ENCODE results near the gene LFNG. TPM values are rescaled to one million over a fixed set of nuclear protein-coding genes. Genes with fewer than 3 reads are reported as not detected.

Gene LFNG
- total RNA-seq, 1 experiment from 2014 or later, result 4.5 TPM

DNA sequence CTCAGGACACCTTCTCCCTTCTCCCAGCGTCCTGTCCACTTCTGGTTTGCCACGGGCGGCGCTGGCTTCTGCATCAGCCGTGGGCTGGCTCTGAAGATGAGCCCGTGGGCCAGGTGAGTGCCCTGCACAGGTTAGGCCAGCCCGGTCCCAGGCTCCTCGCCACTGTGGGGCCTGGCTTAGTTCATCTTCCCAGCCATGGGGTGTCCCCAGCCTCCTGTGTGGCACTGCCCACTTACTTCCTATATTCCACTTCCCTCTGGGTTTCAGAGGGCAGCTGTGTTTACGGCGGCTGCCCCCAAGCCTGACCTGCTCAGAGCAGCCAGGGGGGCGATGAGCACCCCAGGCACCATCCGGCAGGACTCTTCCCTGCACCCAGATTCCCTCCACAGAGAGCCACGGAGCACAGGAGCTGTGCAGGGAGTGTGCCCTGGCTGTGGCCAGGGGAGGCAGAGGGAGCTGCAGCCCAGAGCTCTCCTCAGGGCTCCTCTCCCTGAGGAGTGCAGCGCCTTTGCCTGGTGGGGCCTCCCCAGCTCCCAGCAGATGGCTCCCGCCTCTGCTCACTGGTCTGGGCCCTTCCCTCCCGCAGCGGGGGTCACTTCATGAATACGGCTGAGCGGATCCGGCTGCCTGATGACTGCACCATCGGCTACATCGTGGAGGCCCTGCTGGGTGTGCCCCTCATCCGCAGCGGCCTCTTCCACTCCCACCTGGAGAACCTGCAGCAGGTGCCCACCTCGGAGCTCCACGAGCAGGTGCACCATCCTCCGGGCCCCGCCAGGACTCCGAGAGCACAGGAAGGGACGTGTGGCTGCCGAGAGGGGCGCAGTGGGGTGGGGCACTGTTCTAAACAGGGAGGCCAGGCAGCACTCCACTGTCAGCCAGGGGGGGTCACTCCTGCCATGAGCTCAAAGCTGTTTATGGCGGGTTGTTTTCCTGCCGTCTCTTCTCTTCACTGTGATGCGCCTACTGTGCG is 6.4 kb downstream of the LFNG start:
- H3K4me1 Mint-ChIP-seq (ENCODE audit: low read depth, unreplicated experiment), result peaks cover 25% of the 10 kb centered on the region
- intact Hi-C loops (cut with micrococcal nuclease; ENCODE audit: unreplicated experiment), result no loop called here
- H3K4me3 Mint-ChIP-seq (ENCODE audit: unreplicated experiment), result no peak overlapping the region
- no TSS peak for BruUV-seq (replicated peaks)
- Histone ChIP-seq H3K4me1 (peaks cover 85% of the 10 kb centered on the region), H3K9me3 (no peaks in the 10 kb centered on the region), H3K36me3 (ENCODE audit: control insufficient read depth, insufficient read depth, low read length) (no peaks in the 10 kb centered on the region), H3K27me3 (replicated peaks; ENCODE audit: control insufficient read depth, insufficient read depth, low read length) (no peaks in the 10 kb centered on the region), H3K4me3 (ENCODE audit: low read depth, low read length) (no peak overlapping the region)
- H3K9me3 Mint-ChIP-seq (ENCODE audit: unreplicated experiment), result no peaks in the 10 kb centered on the region
- no peaks in the 10 kb centered on the region for H3K36me3 Mint-ChIP-seq (ENCODE audit: insufficient read depth, unreplicated experiment)
- no peak for DNase-seq
- ChIA-PET CTCF (interaction anchor here (0.6 to 0.8 kb wide), 2 partner anchors 56 to 117 kb away, joined by 3 to 4 read pairs; no protein-coding TSS in a partner anchor), POLR2A (interaction anchor here (0.5 kb wide), 1 partner anchor 246 kb away, joined by 3 read pairs; no protein-coding TSS in a partner anchor)
- TF ChIP-seq, protein P1, sequence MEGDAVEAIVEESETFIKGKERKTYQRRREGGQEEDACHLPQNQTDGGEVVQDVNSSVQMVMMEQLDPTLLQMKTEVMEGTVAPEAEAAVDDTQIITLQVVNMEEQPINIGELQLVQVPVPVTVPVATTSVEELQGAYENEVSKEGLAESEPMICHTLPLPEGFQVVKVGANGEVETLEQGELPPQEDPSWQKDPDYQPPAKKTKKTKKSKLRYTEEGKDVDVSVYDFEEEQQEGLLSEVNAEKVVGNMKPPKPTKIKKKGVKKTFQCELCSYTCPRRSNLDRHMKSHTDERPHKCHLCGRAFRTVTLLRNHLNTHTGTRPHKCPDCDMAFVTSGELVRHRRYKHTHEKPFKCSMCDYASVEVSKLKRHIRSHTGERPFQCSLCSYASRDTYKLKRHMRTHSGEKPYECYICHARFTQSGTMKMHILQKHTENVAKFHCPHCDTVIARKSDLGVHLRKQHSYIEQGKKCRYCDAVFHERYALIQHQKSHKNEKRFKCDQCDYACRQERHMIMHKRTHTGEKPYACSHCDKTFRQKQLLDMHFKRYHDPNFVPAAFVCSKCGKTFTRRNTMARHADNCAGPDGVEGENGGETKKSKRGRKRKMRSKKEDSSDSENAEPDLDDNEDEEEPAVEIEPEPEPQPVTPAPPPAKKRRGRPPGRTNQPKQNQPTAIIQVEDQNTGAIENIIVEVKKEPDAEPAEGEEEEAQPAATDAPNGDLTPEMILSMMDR (IDR thresholded peaks at IDR 0.05; ENCODE audit: insufficient read depth in 1 of 2, low read depth in 1 of 2, low read length in 1 of 2, severe bottlenecking in 1 of 2, unreplicated experiment in 1 of 2), result no peak
- no peaks in the 10 kb centered on the region for H3K27me3 Mint-ChIP-seq (ENCODE audit: insufficient read depth, unreplicated experiment)
- no peak overlapping the region for H3K27ac Mint-ChIP-seq (ENCODE audit: unreplicated experiment)

DNA sequence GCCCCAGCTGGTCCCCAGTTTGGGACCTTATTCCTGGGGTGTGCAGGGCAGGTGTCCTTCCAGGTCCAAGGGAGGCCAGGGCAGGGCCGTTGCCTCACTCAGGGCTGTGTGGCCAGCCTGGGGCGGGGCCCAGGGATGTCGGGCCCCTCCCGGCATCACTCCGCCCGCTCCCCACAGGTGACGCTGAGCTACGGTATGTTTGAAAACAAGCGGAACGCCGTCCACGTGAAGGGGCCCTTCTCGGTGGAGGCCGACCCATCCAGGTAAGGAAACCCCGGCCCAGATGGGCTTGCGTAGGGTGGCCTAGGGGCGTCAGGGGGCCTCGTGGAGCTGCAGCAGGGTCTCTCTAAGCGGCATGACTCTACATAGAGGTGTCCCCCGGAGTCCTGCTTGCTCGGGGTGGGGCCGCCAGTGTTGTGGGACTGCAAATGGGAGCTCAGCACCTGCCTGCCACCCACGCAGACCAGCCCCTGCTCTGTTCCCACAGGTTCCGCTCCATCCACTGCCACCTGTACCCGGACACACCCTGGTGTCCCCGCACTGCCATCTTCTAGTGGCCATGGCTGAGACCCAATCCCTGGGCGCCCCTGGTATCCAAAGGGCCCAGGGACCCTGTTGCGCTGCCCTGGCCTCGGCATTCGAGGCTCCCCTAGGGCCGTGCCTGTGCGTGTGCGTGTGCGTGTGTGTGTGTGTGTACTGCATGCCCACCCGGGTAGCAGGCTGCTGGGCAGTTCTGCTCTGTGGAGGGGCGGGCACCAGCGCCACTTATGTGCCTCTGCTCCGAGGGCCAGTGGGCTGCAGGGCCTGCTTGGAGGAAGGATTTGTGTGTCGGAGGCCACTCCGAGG is 7.3 kb downstream of the LFNG start:
- H3K4me3 ChIP-seq (ENCODE audit: low read depth, low read length), result no peak overlapping the region
- no peaks in the 10 kb centered on the region for H3K9me3 ChIP-seq
- peaks cover 84% of the 10 kb centered on the region for H3K4me1 ChIP-seq
- DNase-seq, result no peak
- Mint-ChIP-seq H3K9me3 (ENCODE audit: unreplicated experiment) (no peaks in the 10 kb centered on the region), H3K4me3 (ENCODE audit: unreplicated experiment) (no peak overlapping the region), H3K4me1 (ENCODE audit: low read depth, unreplicated experiment) (peaks cover 22% of the 10 kb centered on the region), H3K27me3 (ENCODE audit: insufficient read depth, unreplicated experiment) (no peaks in the 10 kb centered on the region), H3K36me3 (ENCODE audit: insufficient read depth, unreplicated experiment) (no peaks in the 10 kb centered on the region), H3K27ac (ENCODE audit: unreplicated experiment) (no peak overlapping the region)
- no peaks in the 10 kb centered on the region for H3K27me3 ChIP-seq (replicated peaks; ENCODE audit: control insufficient read depth, insufficient read depth, low read length)
- POLR2A ChIA-PET, result interaction anchor here (0.5 to 0.6 kb wide), 2 partner anchors 32 to 145 kb away, joined by 3 to 5 read pairs; no protein-coding TSS in a partner anchor
- TF ChIP-seq, protein P1 (IDR thresholded peaks at IDR 0.05; ENCODE audit: insufficient read depth in 1 of 2, low read depth in 1 of 2, low read length in 1 of 2, severe bottlenecking in 1 of 2, unreplicated experiment in 1 of 2), result no peak
- BruUV-seq (replicated peaks), result no TSS peak
- H3K36me3 ChIP-seq (ENCODE audit: control insufficient read depth, insufficient read depth, low read length), result no peaks in the 10 kb centered on the region
- intact Hi-C loops (cut with micrococcal nuclease; ENCODE audit: unreplicated experiment), result no loop called here
- CTCF ChIA-PET, result interaction anchor here (0.8 to 1.4 kb wide), 2 partner anchors 29 to 57 kb away, joined by 3 to 4 read pairs; partner anchors contain the start of gene BRAT1
